GM04504 (cell line): ENCODE results near the gene GPD1.
"Not testable (repeated sequence)": the region's sequence is repeated elsewhere in the genome, so short reads cannot be mapped to it uniquely, and the experiment has no call there.

ENCODE experiments used
- DNase-seq: peaks from one replicate; pipeline ENCODE4 v3.0.0-alpha.2; 2012; ENCODE audit warnings: low read depth

The GPD1 gene

DNA sequence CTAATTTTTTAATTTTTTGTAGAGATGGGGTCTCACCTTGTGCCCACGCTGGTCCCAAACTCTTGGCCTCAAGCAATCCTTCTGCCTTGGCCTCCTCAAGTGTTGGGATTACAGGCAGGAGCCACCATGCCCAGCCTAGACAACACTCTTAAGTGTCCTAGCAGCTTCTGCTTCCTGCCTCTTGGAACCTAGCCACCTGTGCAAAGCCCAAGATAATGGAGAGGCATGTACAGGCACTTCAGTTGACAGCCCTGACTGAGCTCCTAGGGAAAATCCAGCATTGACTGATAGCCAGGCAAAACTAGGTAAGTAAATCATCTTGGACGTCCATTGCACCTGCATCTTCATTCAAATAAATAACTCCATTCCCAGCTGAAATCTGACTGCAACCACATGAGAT lies 23.7 kb downstream of the GPD1 start:
- DNase-seq, result no peak

DNA sequence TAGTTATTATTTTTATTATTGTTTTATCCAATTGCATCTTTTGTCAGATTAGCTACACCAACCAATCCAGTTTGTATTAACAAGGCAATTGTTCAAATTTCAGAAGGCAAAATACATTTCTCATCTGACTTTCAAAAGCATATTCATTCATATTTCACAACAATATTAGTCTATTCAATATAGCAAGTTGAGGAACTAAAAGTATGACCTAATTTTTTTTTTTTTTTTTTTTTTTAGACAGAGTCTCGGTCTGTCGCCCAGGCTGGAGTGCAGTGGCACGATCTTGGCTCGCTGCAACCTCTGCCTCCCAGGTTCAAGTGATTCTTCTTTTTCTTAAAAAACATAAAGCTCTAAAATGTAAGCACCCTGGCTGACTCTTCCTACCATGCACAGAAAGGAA lies 25.5 kb downstream of the GPD1 start:
- DNase-seq, result no peak

GRCh38 chr12:50132505-50133135 lies 28.8 kb downstream of the GPD1 start:
- DNase-seq, result peak; percentile 35

- DNase-seq, result no peak
Observed at GRCh38 chr12:50142993-50143392, 39.2 kb downstream of the GPD1 start.

DNA sequence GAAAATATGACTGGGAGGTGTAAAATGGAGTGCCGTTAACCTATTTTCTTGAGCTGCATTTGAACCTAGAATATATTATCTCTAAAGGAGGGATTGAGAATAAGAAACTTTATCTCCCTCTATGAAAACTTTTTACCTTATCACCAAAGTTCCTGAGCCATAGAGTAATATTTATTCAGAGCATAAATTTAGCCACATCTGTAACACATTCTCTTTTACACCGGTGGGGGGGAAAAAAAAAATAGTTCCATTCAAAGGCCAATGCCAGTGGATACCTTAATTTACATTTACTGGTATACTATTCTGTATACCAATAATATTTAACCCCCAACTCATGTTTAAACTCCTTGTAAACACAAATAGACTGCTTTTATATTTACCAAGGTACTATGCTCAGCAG lies 41.6 kb downstream of the GPD1 start:
- no peak for DNase-seq

- DNase-seq, result no peak
Observed at GRCh38 chr12:50147281-50147680, 43.5 kb downstream of the GPD1 start.

GRCh38 chr12:50148011-50148410 lies 44.2 kb downstream of the GPD1 start:
- not testable (repeated sequence) for DNase-seq

GRCh38 chr12:50149311-50149710 lies 45.5 kb downstream of the GPD1 start:
- DNase-seq, result no peak

GRCh38 chr12:50151047-50151687 lies 47.4 kb downstream of the GPD1 start:
- no peak for DNase-seq

- DNase-seq, result not testable (repeated sequence)
Observed at GRCh38 chr12:50154947-50155346, 51.1 kb downstream of the GPD1 start.

DNA sequence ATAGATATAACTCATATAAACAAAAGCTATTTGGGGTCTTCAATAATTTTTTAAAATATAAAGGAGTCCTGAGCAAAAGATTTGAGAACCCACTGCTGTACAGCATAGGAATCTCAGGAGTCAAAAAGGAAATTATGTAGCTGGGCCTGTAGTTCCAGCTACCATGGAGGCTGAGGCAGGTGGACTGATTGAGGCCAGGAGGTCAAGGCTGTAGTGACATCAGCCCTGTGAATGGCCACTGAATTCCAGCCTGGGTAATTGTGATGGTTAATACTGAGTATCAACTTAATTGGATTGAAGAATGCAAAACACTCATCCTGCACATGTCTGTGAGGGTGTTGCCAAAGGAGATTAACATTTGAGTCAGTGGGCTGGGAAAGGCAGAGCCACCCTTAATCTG lies 52.8 kb downstream of the GPD1 start:
- DNase-seq, result no peak

GRCh38 chr12:50157259-50157658 lies 53.5 kb downstream of the GPD1 start:
- no peak for DNase-seq

- DNase-seq, result no peak
Observed at GRCh38 chr12:50160643-50161042, 56.8 kb downstream of the GPD1 start.
